ENCODE measurements around the gene BACE2. TPM values are rescaled to one million over a fixed set of nuclear protein-coding genes. Genes with fewer than 3 reads are reported as not detected.
"Not testable (repeated sequence)": the region's sequence is repeated elsewhere in the genome, so short reads cannot be mapped to it uniquely, and the experiment has no call there.

The BACE2 gene
- total RNA-seq, 1 donor: 85.8 TPM

DNA sequence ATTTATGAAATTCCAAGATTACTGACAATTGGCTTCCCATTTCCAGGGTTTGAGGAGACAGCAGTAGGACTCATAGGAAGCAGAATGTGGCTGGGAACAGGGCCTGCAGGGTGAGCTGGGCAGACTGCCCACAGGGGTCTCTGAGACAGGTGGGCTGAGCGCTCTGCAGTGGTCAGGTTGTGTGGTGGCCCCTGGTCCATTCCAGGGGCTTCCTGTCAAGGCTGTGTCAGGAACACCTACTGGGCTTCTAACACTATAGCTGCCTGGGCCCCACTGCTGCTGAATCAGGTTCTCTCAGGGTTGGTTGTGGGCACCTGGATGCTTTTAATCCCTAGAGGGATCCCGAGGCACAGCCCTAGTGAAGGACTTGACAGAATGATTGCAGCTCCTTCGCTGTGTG is 72.1 kb downstream of the BACE2 start:
- Histone ChIP-seq H4K20me1 (ENCODE audit: insufficient read depth, low read length) (peaks cover 4% of the 10 kb centered on the region), H3K9me3 (ENCODE audit: low read depth, low read length) (no peaks in the 10 kb centered on the region), H3K4me2 (ENCODE audit: insufficient read depth, low read length) (no peak overlapping the region), H3K79me2 (ENCODE audit: insufficient read depth, low read length) (no peaks in the 10 kb centered on the region), H3K27ac (ENCODE audit: low read depth, low read length) (no peak overlapping the region), H3K27me3 (ENCODE audit: insufficient read depth, low read length) (no peaks in the 10 kb centered on the region), H3K4me3 (ENCODE audit: insufficient read depth, low read length) (no peak overlapping the region), H2AFZ (ENCODE audit: low read length) (no peak overlapping the region), H3K36me3 (ENCODE audit: insufficient read depth, low read length) (peaks cover 19% of the 10 kb centered on the region), H3K4me1 (ENCODE audit: insufficient read depth, low read length) (no peaks in the 10 kb centered on the region)
- TF ChIP-seq, protein P1, sequence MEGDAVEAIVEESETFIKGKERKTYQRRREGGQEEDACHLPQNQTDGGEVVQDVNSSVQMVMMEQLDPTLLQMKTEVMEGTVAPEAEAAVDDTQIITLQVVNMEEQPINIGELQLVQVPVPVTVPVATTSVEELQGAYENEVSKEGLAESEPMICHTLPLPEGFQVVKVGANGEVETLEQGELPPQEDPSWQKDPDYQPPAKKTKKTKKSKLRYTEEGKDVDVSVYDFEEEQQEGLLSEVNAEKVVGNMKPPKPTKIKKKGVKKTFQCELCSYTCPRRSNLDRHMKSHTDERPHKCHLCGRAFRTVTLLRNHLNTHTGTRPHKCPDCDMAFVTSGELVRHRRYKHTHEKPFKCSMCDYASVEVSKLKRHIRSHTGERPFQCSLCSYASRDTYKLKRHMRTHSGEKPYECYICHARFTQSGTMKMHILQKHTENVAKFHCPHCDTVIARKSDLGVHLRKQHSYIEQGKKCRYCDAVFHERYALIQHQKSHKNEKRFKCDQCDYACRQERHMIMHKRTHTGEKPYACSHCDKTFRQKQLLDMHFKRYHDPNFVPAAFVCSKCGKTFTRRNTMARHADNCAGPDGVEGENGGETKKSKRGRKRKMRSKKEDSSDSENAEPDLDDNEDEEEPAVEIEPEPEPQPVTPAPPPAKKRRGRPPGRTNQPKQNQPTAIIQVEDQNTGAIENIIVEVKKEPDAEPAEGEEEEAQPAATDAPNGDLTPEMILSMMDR (IDR thresholded peaks at IDR 0.05; ENCODE audit: extremely low read depth, low read depth, low read length): no peak
- DNase-seq (ENCODE audit: insufficient read length, low spot score, missing footprints): no peak

DNA sequence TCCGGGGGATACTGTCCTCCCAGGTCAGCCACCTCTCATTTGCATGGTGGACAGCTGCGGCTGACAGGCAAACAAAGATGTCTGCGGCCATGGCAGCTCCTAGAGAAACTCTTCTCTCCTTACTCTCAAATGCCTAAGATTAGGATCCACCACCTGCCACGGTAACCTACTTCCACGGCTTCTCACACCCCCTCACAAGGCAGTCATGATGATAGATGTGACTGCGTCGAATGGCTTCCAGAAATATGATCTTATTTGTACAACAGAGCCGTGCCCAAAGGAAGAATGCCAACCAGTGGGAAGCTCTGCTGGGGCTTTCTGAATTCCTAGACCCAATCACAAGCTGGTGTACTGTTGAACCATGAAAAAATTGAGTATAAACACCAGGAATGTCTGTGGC is 73.4 kb downstream of the BACE2 start:
- no peak overlapping the region for H3K4me2 ChIP-seq (ENCODE audit: insufficient read depth, low read length)
- H3K27ac ChIP-seq (ENCODE audit: low read depth, low read length): no peak overlapping the region
- no peak overlapping the region for H2AFZ ChIP-seq (ENCODE audit: low read length)
- DNase-seq (ENCODE audit: insufficient read length, low spot score, missing footprints): no peak
- H3K36me3 ChIP-seq (ENCODE audit: insufficient read depth, low read length): peaks cover 19% of the 10 kb centered on the region
- H3K9me3 ChIP-seq (ENCODE audit: low read depth, low read length): no peaks in the 10 kb centered on the region
- no peaks in the 10 kb centered on the region for H3K4me1 ChIP-seq (ENCODE audit: insufficient read depth, low read length)
- H4K20me1 ChIP-seq (ENCODE audit: insufficient read depth, low read length): no peaks in the 10 kb centered on the region
- no peaks in the 10 kb centered on the region for H3K27me3 ChIP-seq (ENCODE audit: insufficient read depth, low read length)
- no peaks in the 10 kb centered on the region for H3K79me2 ChIP-seq (ENCODE audit: insufficient read depth, low read length)
- TF ChIP-seq, protein P1 (IDR thresholded peaks at IDR 0.05; ENCODE audit: extremely low read depth, low read depth, low read length): no peak
- H3K4me3 ChIP-seq (ENCODE audit: insufficient read depth, low read length): no peak overlapping the region

DNA sequence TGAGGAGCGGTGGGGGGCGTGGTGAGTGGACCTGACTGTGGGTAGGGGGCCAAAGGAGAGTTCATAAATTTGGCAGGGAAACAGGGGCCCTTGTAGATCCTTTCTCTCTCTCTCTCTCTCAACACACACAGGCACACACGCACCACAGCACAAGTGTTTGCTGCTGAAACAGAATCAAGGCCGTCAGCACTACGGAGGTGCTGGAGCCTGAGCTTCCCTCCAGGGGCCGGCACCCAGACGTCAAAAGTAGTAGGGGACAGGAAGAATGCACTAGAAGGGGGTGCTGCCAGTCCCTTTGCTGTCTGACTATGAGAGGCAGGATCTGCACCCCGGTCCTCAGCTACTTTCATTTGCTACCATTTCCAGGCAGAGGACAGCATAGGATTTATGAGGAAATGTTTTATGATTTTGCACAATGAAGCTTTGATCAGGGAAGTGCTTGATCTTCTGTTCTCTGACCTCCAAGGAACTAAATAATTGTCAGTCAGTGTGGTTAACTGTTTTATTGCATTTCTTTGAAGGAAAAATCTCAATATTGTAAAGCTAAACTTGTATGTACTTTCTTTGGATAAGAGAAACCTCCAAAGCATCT is 74.4 kb downstream of the BACE2 start:
- Histone ChIP-seq H3K4me2 (ENCODE audit: insufficient read depth, low read length) (no peak overlapping the region), H3K27ac (ENCODE audit: low read depth, low read length) (no peak overlapping the region), H3K79me2 (ENCODE audit: insufficient read depth, low read length) (no peaks in the 10 kb centered on the region), H3K4me1 (ENCODE audit: insufficient read depth, low read length) (no peaks in the 10 kb centered on the region), H3K27me3 (ENCODE audit: insufficient read depth, low read length) (no peaks in the 10 kb centered on the region), H3K9me3 (ENCODE audit: low read depth, low read length) (no peaks in the 10 kb centered on the region), H3K4me3 (ENCODE audit: insufficient read depth, low read length) (no peak overlapping the region), H4K20me1 (ENCODE audit: insufficient read depth, low read length) (no peaks in the 10 kb centered on the region), H2AFZ (ENCODE audit: low read length) (no peak overlapping the region), H3K36me3 (ENCODE audit: insufficient read depth, low read length) (peaks cover 25% of the 10 kb centered on the region)
- DNase-seq (ENCODE audit: insufficient read length, low spot score, missing footprints): no peak
- TF ChIP-seq, protein P1 (IDR thresholded peaks at IDR 0.05; ENCODE audit: extremely low read depth, low read depth, low read length): no peak

DNA sequence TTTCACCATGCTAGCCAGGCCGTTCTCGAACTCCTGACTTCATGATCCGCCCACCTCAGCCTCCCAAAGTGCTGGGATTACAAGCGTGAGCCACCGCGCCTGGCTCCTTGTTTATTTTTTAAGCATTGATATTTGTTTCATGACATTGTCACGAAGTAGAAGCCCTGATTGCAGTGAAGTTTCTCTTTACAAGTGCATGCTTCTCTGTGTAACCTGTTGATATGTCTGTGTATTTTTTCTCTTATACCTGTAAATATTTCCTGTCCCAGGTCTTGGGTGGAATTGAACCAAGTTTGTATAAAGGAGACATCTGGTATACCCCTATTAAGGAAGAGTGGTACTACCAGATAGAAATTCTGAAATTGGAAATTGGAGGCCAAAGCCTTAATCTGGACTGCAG is 75.1 kb downstream of the BACE2 start:
- Histone ChIP-seq H3K36me3 (ENCODE audit: insufficient read depth, low read length) (peaks cover 19% of the 10 kb centered on the region), H3K79me2 (ENCODE audit: insufficient read depth, low read length) (no peaks in the 10 kb centered on the region), H3K27ac (ENCODE audit: low read depth, low read length) (no peak overlapping the region), H4K20me1 (ENCODE audit: insufficient read depth, low read length) (no peaks in the 10 kb centered on the region), H3K4me3 (ENCODE audit: insufficient read depth, low read length) (no peak overlapping the region), H3K4me1 (ENCODE audit: insufficient read depth, low read length) (no peaks in the 10 kb centered on the region), H3K9me3 (ENCODE audit: low read depth, low read length) (no peaks in the 10 kb centered on the region), H3K4me2 (ENCODE audit: insufficient read depth, low read length) (no peak overlapping the region), H2AFZ (ENCODE audit: low read length) (no peak overlapping the region), H3K27me3 (ENCODE audit: insufficient read depth, low read length) (no peaks in the 10 kb centered on the region)
- TF ChIP-seq, protein P1 (IDR thresholded peaks at IDR 0.05; ENCODE audit: extremely low read depth, low read depth, low read length): no peak
- DNase-seq (ENCODE audit: insufficient read length, low spot score, missing footprints): no peak

DNA sequence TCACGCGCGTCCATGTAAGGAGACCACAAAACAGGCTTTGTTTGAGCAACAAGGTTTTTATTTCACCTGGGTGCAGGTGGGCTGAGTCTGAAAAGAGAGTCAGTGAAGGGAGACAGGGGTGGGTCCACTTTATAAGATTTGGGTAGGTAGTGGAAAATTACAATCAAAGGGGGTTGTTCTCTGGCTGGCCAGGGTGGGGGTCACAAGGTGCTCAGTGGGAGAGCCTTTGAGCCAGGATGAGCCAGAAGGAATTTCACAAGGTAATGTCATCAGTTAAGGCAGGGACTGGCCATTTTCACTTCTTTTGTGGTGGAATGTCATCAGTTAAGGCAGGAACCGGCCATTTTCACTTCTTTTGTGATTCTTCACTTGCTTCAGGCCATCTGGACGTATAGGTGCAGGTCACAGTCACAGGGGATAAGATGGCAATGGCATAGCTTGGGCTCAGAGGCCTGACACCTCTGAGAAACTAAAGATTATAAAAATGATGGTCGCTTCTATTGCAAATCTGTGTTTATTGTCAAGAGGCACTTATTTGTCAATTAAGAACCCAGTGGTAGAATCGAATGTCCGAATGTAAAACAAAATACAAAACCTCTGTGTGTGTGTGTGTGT is 76.4 kb downstream of the BACE2 start:
- not testable (repeated sequence) for H3K27me3 ChIP-seq (ENCODE audit: insufficient read depth, low read length); H3K27ac ChIP-seq (ENCODE audit: low read depth, low read length); H3K79me2 ChIP-seq (ENCODE audit: insufficient read depth, low read length); H2AFZ ChIP-seq (ENCODE audit: low read length); DNase-seq (ENCODE audit: insufficient read length, low spot score, missing footprints); H3K4me2 ChIP-seq (ENCODE audit: insufficient read depth, low read length); H3K4me1 ChIP-seq (ENCODE audit: insufficient read depth, low read length); H4K20me1 ChIP-seq (ENCODE audit: insufficient read depth, low read length); H3K4me3 ChIP-seq (ENCODE audit: insufficient read depth, low read length); H3K9me3 ChIP-seq (ENCODE audit: low read depth, low read length)
- H3K36me3 ChIP-seq (ENCODE audit: insufficient read depth, low read length): peaks cover 23% of the 10 kb centered on the region
